ENCODE results near the gene SNAP29.

Gene SNAP29

DNA sequence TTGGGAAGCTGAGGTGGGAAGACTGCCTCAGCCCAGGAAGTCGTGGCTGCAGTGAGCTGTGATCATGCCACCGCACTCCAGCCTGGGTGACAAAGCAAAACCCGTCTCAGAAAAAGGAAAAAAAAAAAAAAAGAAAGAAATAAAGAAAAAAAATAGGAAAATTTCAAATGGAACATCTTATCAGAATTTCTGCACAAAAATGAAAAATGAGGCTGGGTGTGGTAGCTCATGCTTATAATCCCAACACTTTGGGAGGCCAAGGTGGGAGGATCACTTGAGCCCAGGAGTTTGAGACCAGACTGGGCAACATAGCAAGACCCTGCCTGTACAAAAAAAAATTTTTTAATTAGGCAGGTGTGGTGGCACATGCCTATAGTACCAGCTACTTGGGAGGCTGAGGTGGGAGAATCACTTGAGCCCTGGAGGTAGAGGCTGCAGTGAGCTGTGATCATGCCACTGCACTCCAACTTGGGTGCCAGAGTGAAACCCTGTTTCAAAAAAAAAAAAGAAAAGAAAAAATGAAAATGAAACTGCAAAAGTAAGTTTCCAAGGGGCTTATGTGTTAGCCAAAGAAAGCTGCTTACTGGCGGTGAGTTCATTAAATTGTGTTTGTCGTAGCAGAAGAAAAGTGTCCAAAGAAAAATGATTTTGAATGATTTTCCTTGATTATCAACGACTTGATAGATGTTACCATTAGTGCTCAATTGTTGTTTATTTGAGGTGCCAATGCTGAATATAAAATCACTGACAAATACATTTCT is 50.9 kb downstream of the SNAP29 start:
- H3K4me3 ChIP-seq (ENCODE audit: low read length), result no peak overlapping the region
- DNase-seq (ENCODE audit: low read depth), result no peak
- TF ChIP-seq, protein P1, sequence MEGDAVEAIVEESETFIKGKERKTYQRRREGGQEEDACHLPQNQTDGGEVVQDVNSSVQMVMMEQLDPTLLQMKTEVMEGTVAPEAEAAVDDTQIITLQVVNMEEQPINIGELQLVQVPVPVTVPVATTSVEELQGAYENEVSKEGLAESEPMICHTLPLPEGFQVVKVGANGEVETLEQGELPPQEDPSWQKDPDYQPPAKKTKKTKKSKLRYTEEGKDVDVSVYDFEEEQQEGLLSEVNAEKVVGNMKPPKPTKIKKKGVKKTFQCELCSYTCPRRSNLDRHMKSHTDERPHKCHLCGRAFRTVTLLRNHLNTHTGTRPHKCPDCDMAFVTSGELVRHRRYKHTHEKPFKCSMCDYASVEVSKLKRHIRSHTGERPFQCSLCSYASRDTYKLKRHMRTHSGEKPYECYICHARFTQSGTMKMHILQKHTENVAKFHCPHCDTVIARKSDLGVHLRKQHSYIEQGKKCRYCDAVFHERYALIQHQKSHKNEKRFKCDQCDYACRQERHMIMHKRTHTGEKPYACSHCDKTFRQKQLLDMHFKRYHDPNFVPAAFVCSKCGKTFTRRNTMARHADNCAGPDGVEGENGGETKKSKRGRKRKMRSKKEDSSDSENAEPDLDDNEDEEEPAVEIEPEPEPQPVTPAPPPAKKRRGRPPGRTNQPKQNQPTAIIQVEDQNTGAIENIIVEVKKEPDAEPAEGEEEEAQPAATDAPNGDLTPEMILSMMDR (IDR thresholded peaks at IDR 0.05; ENCODE audit: insufficient read depth, low read depth, low read length, missing control alignments), result no peak

DNA sequence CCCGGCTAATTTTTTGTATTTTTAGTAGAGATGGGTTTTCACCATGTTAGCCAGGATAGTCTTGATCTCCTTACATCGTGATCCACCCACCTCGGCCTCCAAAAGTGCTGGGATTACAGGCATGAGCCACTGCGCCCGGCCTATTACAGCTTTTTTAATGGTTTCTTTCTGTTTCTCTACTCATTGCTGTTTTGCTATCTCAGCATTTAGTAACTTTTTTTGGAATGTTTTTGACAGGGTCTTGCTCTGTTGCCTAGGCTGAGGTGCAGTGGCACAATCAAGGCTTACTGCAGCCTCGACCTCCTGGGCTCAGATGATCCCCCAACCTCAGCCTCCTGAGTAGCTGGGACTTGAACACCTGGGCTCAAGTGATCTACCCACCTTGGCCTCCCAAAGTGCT is 53.7 kb downstream of the SNAP29 start:
- DNase-seq (ENCODE audit: low read depth), result no peak
- H3K4me3 ChIP-seq (ENCODE audit: low read length), result no peak overlapping the region
- TF ChIP-seq, protein P1 (IDR thresholded peaks at IDR 0.05; ENCODE audit: insufficient read depth, low read depth, low read length, missing control alignments), result no peak

DNA sequence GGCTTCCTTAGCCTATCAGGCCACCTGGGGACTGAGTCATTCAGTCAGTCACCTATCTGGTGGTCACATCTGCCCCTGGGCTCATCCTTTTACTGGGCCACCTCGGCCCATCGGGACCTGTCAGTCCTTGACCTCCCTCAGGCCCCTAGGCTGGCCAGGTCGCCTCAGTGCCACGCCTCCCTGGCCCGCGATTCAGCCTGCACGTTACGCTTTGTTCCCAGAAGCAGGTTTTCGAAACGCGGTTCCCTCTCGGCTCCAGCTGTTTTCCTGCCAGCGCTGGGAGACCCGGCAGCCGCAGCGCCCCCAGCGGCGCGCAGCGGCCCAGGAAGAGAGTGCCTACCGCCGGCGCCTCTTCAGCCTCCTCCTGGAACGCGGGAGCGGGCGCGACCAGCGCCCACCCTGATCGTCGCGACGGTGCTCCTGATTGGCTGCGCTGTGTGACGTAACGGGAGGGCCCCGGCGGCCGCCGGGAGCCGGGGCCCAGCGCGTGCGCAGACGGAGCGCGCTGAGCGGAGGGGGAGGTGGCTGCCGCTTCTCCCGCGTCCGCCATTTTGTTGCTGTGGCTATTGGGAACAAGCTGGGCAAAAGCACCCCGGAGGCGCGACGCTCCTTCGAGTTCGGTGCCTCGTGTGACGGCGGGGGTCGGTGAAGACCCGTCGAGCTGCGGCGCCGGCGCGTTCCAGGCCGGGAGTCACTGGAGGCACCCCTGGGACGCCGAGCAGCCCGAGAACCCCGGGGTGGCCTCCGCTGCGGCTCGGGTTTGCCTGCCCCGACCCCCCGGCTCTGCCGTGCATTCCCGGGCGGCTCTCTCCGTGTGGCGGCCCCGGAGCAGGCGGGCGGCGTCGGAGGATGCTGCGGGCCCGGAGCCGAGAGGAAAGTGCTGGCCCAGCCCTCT is 58.4 kb downstream of the SNAP29 start, which contains the start of gene CRKL:
Gene CRKL (plus strand): TSS at position 492 of the 895 bp plus-strand sequence. CDS start 528 bp downstream, outside the sequence.
- DNase-seq (ENCODE audit: low read depth), result peak; percentile 98
- TF ChIP-seq, protein P1 (IDR thresholded peaks at IDR 0.05; ENCODE audit: insufficient read depth, low read depth, low read length, missing control alignments), result peak; percentile 75
- peak within 1 kb of the TSS; percentile 85 for H3K4me3 ChIP-seq (ENCODE audit: low read length)

DNA sequence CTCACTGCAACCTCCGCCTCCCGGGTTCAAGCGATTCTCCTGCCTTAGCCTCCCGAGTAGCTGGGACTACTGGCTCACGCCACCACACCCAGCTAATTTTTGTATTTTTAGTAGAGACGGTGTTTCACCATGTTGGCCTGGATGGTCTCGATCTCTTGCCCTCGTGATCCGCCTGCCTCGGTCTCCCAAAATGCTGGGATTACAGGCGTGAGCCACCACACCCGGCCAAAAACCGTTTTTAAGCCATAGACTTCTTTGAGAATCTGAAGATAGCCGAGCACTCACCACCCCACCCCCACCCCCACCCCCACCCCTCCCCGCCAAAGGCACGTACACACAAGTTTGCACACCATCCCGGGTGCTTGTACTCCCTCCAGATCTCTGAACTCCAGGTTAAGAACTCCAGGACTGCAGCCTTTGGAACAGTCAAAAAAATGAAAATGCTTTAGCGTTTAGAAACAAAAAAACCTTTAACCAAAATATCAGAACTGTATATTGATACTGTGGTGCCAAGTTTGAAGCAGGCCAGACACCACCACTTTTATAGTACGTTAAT is 59.9 kb downstream of the SNAP29 start:
- TF ChIP-seq, protein P1 (IDR thresholded peaks at IDR 0.05; ENCODE audit: insufficient read depth, low read depth, low read length, missing control alignments), result no peak
- DNase-seq (ENCODE audit: low read depth), result peak; percentile 35
- H3K4me3 ChIP-seq (ENCODE audit: low read length), result peak overlapping the region; percentile 85

DNA sequence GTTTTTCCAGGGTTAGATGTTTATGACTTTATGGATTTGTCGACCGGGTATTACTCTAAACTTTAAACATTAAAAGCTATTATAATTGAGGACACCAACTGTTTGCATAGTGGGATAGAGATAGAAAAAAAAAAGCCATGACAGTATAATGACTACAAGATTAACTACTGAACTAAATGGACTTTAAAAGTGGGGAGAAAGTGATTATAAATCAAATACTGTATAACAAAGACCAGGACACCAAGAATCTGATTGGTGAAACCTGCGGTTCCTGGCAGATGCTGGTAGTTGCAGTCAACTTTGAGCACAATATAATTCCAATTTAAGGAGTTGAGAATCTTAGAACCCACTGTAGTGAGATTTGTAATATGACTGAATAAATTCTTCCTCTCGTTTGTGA is 60.9 kb downstream of the SNAP29 start:
- peak overlapping the region; percentile 85 for H3K4me3 ChIP-seq (ENCODE audit: low read length)
- DNase-seq (ENCODE audit: low read depth), result no peak
- TF ChIP-seq, protein P1 (IDR thresholded peaks at IDR 0.05; ENCODE audit: insufficient read depth, low read depth, low read length, missing control alignments), result no peak

DNA sequence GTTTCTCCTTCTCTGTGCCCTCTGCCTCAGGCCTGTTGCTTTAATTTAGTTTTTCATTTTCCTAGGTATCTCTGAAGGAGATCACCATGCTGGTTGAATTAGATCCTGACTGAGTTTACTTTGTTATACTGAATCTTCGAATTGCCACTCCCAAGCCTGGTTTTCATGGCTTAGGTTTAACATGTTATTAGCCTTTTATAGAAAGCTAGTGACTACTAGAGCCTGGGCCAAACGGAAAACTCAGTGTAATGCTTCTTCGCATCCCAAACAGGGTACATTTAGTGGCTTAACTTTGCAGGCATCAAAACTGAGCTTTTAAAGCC is 62.0 kb downstream of the SNAP29 start:
- no peak for DNase-seq (ENCODE audit: low read depth)
- H3K4me3 ChIP-seq (ENCODE audit: low read length), result peak overlapping the region; percentile 85
- TF ChIP-seq, protein P1 (IDR thresholded peaks at IDR 0.05; ENCODE audit: insufficient read depth, low read depth, low read length, missing control alignments), result no peak
